ENCODE results near the gene STK39.

The STK39 gene

GRCh38 chr2:168119515-168120141, 127.8 kb downstream of the STK39 start:
- TF ChIP-seq ZNF274 (IDR thresholded peaks at IDR 0.05; ENCODE audit: low read depth, low read length) = no peak
- no peak overlapping the region for H3K4me3 ChIP-seq (ENCODE audit: low read length)

DNA sequence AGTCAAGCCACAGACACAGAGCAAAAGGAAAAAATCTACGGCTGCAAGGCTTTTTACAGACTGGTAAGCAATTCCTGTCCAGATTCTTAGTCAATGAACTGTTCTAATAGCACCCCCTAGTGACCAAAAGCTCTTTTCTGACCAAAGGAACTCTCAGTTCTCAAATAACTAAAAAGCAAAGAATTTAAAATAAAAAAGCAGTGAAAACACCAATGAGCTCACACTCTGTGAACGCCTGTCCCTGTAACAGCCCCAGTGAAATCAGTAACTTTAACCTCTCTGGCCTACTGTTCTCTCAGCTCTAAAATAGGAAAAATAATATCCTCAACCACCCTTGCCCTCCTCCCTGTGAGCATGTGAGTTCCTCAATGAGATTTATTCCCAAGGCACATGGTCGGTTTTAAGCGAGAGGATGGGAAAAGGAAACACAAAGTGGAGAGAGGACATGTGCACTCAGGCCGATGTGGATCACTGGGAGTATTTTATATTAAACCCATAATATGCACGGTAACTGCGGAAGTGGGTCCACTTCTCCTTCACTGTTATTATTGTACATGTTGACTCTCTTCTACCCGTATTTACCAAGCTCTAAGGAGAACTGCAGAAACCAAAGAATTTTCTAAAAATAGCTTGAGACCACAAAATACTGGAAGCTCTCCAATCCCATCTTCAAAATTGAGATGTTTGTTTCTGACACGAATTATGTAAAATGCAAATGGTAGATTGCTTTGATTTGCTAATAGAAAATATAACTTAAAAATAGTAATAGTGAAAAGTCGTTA, 128.5 kb downstream of the STK39 start:
- H3K4me3 ChIP-seq (ENCODE audit: low read length) = no peak overlapping the region
- TF ChIP-seq ZNF274 (IDR thresholded peaks at IDR 0.05; ENCODE audit: low read depth, low read length) = no peak

DNA sequence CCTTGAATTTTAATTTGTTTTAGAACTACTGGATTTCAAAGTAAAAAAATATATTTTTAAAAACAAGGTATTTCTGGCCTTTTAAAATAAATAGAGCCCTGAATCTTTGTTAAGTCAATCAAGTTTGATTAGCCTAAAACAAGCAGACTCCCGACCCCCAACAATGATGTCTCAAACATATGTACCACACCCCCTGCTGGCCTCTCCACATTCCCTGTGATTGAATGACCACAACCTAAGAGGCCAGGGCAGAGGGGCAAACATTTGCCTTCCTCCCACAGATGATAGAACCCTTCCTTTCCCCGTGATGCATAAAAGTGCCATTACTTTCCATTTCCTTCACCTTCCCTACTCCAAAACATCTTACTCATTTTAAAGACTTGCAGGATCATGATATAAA, 130.9 kb downstream of the STK39 start:
- no peak for TF ChIP-seq ZNF274 (IDR thresholded peaks at IDR 0.05; ENCODE audit: low read depth, low read length)
- no peak overlapping the region for H3K4me3 ChIP-seq (ENCODE audit: low read length)

GRCh38 chr2:168114619-168115018, 132.8 kb downstream of the STK39 start:
- H3K4me3 ChIP-seq (ENCODE audit: low read length) = no peak overlapping the region
- no peak for TF ChIP-seq ZNF274 (IDR thresholded peaks at IDR 0.05; ENCODE audit: low read depth, low read length)

GRCh38 chr2:168114040-168114439, 133.4 kb downstream of the STK39 start:
- H3K4me3 ChIP-seq (ENCODE audit: low read length) = no peak overlapping the region
- TF ChIP-seq ZNF274 (IDR thresholded peaks at IDR 0.05; ENCODE audit: low read depth, low read length) = no peak

DNA sequence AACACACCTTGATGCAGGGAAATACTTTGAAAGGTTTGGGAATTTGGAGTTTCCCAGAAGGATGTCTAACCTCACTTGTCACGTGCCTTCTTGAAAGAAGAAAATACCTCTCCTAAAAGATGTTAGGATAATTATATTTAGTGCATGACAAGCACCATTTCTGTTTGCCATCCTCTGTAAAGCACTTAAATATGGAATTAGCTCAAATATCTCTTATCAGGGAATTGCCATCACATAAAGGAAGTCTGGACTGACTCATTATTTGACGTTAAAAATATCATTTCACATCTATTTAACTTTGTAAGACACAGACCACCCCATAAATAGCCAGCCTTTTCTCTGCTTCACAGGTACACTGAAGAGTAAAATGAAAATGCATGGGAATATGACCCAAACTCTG, 140.1 kb downstream of the STK39 start:
- H3K4me3 ChIP-seq (ENCODE audit: low read length) = no peak overlapping the region
- no peak for TF ChIP-seq ZNF274 (IDR thresholded peaks at IDR 0.05; ENCODE audit: low read depth, low read length)

- no peak for TF ChIP-seq ZNF274 (IDR thresholded peaks at IDR 0.05; ENCODE audit: low read depth, low read length)
- H3K4me3 ChIP-seq (ENCODE audit: low read length) = no peak overlapping the region
These were observed 142.2 kb downstream of the STK39 start for GRCh38 chr2:168105127-168105683.

GRCh38 chr2:168097431-168097830, 150.0 kb downstream of the STK39 start:
- no peak overlapping the region for H3K4me3 ChIP-seq (ENCODE audit: low read length)
- TF ChIP-seq ZNF274 (IDR thresholded peaks at IDR 0.05; ENCODE audit: low read depth, low read length) = no peak

GRCh38 chr2:168096158-168096557, 151.2 kb downstream of the STK39 start:
- TF ChIP-seq ZNF274 (IDR thresholded peaks at IDR 0.05; ENCODE audit: low read depth, low read length) = no peak

GRCh38 chr2:168091986-168092385, 155.4 kb downstream of the STK39 start:
- H3K4me3 ChIP-seq (ENCODE audit: low read length) = no peak overlapping the region
- no peak for TF ChIP-seq ZNF274 (IDR thresholded peaks at IDR 0.05; ENCODE audit: low read depth, low read length)

More at GRCh38 chr2:168096158-168096557, 151.2 kb downstream of the STK39 start:
- H3K4me3 ChIP-seq (ENCODE audit: low read length) = no peak overlapping the region

- no peak for TF ChIP-seq ZNF274 (IDR thresholded peaks at IDR 0.05; ENCODE audit: low read depth, low read length)
- no peak overlapping the region for H3K4me3 ChIP-seq (ENCODE audit: low read length)
These were observed 156.8 kb downstream of the STK39 start for GRCh38 chr2:168090366-168091135.

DNA sequence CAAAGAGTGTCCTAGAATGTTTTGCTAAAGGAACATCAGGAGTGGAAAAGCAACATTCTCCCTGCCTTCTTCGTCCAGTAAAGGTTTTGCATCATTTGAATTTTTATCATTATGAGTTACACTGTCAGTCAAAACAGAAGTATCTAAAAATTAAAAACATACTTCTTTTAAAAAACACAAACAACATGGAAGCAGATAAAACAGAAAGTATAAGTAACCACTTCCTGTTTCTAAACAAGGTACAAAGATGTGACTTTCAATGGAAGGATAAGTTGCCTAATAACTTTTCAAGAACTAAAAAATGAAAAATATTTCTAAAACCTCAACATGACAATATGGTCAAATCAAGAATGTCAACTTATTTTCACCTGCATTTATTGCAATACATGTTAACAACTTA, 158.2 kb downstream of the STK39 start:
- TF ChIP-seq ZNF274 (IDR thresholded peaks at IDR 0.05; ENCODE audit: low read depth, low read length) = no peak
- no peak overlapping the region for H3K4me3 ChIP-seq (ENCODE audit: low read length)

DNA sequence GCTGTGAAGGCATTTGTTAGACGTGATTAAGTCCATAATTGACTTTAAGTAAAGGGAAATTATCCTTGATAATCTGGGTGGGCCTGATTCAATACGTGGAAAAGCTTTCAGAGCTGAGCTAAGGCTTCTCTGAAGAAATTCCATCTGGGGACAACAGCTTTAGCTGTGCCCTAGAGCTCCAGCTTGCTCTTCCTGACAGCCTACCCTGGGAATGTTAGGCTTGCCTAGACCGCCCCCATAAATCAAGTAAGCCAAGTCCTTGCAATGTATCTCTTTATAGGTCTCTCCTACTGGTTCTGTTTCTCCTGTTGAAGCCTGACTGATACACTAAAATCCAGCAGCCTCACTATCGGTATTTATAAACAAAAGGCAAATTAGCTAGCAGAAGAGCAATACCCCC, 160.0 kb downstream of the STK39 start:
- H3K4me3 ChIP-seq (ENCODE audit: low read length) = no peak overlapping the region
- no peak for TF ChIP-seq ZNF274 (IDR thresholded peaks at IDR 0.05; ENCODE audit: low read depth, low read length)

DNA sequence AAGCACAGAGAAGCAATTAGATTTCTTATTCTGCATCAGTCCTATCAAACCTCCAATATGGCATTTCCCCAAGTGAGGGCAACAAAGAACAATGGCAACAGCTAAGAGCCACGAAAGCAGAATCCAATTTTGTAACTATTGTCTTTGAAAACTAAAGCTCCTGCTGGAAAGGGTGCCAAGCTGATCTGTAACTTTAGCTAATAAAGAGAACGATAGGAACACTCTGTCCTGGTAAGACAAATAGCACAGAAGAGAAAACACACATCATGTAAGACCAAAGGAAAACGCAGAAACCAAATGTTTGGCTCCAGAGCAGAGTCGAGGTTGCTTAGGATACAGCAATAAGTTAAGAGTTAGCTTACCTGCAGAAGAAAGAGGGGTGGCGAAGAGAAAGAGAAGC, 160.5 kb downstream of the STK39 start:
- no peak overlapping the region for H3K4me3 ChIP-seq (ENCODE audit: low read length)
- no peak for TF ChIP-seq ZNF274 (IDR thresholded peaks at IDR 0.05; ENCODE audit: low read depth, low read length)
